GM21786 (cell line): Measurements from ENCODE around the gene MB.
"Not testable (repeated sequence)": the region's sequence is repeated elsewhere in the genome, so short reads cannot be mapped to it uniquely, and the experiment has no call there.

Experiments
- ATAC-seq: cut with Tn5 transposase; IDR thresholded peaks from one replicate; pipeline ENCODE4 v1.9.1; 2021; ENCODE audit not compliant: unreplicated experiment

Gene MB

GRCh38 chr22:35617137-35617755, at the start of gene MB:
Gene MB (minus strand): TSS chr22:35617329. CDS start chr22:35617257, 72 bp downstream.
- no peak for ATAC-seq

- ATAC-seq: not testable (repeated sequence)
Observed at GRCh38 chr22:35666699-35667098, 49.6 kb upstream of the MB start.

- ATAC-seq: no peak
Observed at GRCh38 chr22:35664955-35665587, 47.9 kb upstream of the MB start.

GRCh38 chr22:35663371-35663770, 46.2 kb upstream of the MB start:
- ATAC-seq: no peak

GRCh38 chr22:35662914-35663313, 45.8 kb upstream of the MB start:
- no peak for ATAC-seq

- no peak for ATAC-seq
Observed at GRCh38 chr22:35661464-35661863, 44.3 kb upstream of the MB start.

GRCh38 chr22:35660291-35661127, 43.4 kb upstream of the MB start:
- no peak for ATAC-seq

GRCh38 chr22:35657571-35658312, 40.6 kb upstream of the MB start:
- no peak for ATAC-seq

- ATAC-seq: no peak
Observed at GRCh38 chr22:35656284-35656752, 39.2 kb upstream of the MB start.

DNA sequence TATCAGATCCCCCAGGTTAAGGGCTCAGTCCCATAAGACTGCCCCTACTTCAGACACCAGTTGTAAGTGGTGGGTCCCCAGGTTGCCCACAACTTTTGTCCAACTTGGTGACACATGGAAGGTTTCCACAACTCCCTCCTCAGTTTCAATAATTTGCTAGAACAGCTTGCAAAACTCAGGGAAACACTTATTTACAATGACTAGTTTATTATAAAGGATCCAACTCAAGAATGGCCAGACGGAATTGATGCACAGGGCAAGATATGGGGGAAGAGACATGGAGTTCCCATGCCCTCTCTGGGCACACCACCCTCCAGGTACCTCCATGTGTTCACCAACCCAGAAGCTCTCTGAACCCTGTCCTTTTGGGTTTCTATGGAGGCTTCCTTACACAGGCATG, 36.7 kb upstream of the MB start:
- no peak for ATAC-seq

DNA sequence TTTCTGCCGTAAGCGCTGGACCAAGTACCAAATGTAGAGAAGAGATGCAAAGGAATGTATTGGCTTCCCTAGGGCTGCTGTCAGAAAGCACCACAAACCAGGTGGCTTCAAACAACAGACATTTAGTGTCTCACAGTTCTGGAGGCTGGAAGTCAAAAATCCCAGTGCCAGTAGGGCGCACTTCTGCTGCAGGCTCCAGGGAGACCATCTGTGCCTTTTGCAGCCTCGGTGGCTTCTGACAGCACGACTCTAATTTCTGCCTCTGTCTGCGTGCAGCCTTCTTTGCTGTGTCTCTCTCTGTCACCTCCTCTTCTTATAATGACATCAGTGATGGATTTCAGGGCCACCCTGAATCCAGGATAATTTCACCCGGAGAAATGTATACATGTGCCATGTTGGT, 34.0 kb upstream of the MB start:
- no peak for ATAC-seq

- ATAC-seq: no peak
Observed at GRCh38 chr22:35649636-35650250, 32.6 kb upstream of the MB start.

DNA sequence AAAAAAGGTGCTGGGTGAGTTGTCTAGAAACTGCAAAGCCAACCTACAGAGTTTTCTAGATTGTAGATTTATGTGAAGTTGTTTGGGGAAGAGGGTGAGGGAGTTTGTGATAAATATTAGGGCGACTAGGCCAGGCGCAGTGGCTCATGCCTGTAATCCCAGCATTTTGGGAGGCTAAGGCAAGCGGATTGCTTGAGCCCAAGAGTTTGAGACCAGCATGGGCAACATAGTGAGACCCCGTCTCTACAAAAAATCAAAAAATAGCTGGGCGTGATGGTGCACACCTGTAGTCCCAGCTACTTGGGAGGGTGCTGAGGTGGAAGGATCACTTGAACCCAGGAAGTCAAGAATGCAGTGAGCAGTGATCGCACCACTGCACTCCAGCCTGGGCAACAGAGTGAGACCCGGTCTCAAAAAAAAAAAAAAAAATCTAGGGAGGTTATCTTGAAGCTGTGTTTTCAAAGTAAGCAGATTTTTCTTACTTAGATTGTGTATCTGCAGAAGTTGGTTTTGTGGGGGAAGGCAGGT, 32.0 kb upstream of the MB start:
- no peak for ATAC-seq

GRCh38 chr22:35648066-35649025, 31.2 kb upstream of the MB start, which contains the start of gene APOL6:
Gene APOL6 (plus strand): TSS chr22:35648446. CDS start chr22:35656426, 7,980 bp downstream.
- ATAC-seq: peak; percentile 43

DNA sequence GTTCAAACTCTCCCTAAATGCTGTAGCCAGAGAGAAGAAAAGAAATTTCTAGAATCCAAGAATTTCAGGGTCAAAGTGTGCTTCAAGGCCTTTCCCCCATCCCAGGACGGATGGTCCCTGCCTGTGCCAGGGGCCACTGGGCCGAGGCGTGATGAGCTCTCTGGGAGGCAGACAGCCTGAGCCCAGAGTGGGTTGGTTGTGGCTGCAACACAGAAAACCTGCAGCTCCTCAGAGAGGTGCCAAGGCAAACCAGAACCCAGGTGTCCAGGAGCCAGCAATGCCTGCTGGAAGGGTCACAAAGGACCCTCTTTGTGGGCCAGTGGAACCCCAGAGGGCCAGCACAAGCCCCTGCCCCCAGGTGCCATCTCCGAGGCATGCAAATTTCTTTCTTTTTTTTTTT, 28.5 kb upstream of the MB start:
- ATAC-seq: no peak

- no peak for ATAC-seq
Observed at GRCh38 chr22:35643991-35644390, 26.9 kb upstream of the MB start.

DNA sequence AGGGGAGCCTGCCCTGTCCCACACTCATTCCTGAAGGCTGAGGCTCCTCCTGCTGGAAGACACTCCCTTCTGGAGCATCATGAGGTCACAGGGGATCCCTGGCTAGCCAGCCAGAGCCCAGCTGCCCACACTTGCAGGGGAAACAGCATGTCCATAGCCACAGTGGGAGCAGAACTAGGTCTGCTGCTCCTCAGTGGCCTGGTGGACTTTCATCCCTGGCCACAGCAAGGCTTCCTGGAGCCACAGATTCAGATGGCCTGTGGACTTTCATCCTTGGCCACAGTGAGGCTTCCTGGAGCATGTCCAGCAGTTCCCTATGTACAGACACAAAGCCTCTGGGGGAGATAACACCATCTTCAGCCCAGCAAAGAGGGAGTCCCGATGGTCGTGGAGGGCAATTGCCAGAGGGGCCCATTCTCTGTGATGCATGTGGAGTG, 25.2 kb upstream of the MB start:
- no peak for ATAC-seq

GRCh38 chr22:35641494-35642120, 24.5 kb upstream of the MB start:
- no peak for ATAC-seq

- no peak for ATAC-seq
Observed at GRCh38 chr22:35638410-35638809, 21.3 kb upstream of the MB start.
